IMR-90 (cell line): ENCODE measurements around the gene DERL3.

Source experiments
- BHLHE40 ChIP-seq: fragments of 150-350 bp; IDR thresholded peaks from 2 replicates; pipeline ENCODE4 v1.6.1; 2016; ENCODE audit warnings: mild to moderate bottlenecking, low read depth, low read length
- CEBPB ChIP-seq: IDR thresholded peaks from 2 replicates; pipeline ENCODE4 v1.6.1; 2012; ENCODE audit warnings: low read depth, low read length, improper control_type of control experiment
- CHD1 ChIP-seq: IDR thresholded peaks from 2 replicates; pipeline ENCODE4 v1.6.1; 2012; ENCODE audit warnings: low read depth, low read length, improper control_type of control experiment
- CTCF ChIP-seq: conservative IDR thresholded peaks from 2 replicates; pipeline ENCODE4 v1.5.1; 2012; ENCODE audit warnings: mild to moderate bottlenecking, low read depth, low read length, improper control_type of control experiment
- ELK1 ChIP-seq: fragments of 150-350 bp; IDR thresholded peaks from 2 replicates; pipeline ENCODE4 v1.6.1; 2016; ENCODE audit warnings: low read depth, mild to moderate bottlenecking, low read length, moderate library complexity, borderline replicate concordance
- FOS ChIP-seq: fragments of 150-350 bp; IDR thresholded peaks from 2 replicates; pipeline ENCODE4 v1.6.1; 2016; ENCODE audit warnings: low read depth, low read length
- MAFK ChIP-seq: IDR thresholded peaks from 2 replicates; pipeline ENCODE4 v1.6.1; 2012; ENCODE audit warnings: low read depth, low read length, improper control_type of control experiment
- MXI1 ChIP-seq: IDR thresholded peaks from 2 replicates; pipeline ENCODE4 v1.6.1; 2012; ENCODE audit warnings: low read depth, mild to moderate bottlenecking, low read length, moderate library complexity, borderline replicate concordance
- POLR2A ChIP-seq: IDR thresholded peaks from 2 replicates; pipeline ENCODE4 v1.6.1; 2012; ENCODE audit warnings: mild to moderate bottlenecking, low read depth, low read length
- RAD21 ChIP-seq: IDR thresholded peaks from 2 replicates; pipeline ENCODE4 v1.6.1; 2012; ENCODE audit warnings: low read length, improper control_type of control experiment
- RCOR1 ChIP-seq: IDR thresholded peaks from 2 replicates; pipeline ENCODE4 v1.6.1; 2012; ENCODE audit warnings: mild to moderate bottlenecking, low read length, improper control_type of control experiment; ENCODE audit not compliant: insufficient replicate concordance
- RFX5 ChIP-seq: IDR thresholded peaks from 2 replicates; pipeline ENCODE4 v1.8.0; 2012; ENCODE audit warnings: low read depth, mild to moderate bottlenecking, low read length, moderate library complexity
- SMC3 ChIP-seq: fragments of 150-350 bp; IDR thresholded peaks from 2 replicates; pipeline ENCODE4 v1.6.1; 2016; ENCODE audit warnings: low read depth, mild to moderate bottlenecking, antibody characterized with exemption, low read length, moderate library complexity
- USF2 ChIP-seq: fragments of 150-350 bp; IDR thresholded peaks from 2 replicates; pipeline ENCODE4 v1.6.1; 2017; ENCODE audit warnings: mild to moderate bottlenecking, antibody characterized with exemption, low read length, low read depth

- no peak for TF ChIP-seq CTCF
- TF ChIP-seq RAD21: no peak
- no peak for TF ChIP-seq RCOR1
- TF ChIP-seq SMC3: no peak
- TF ChIP-seq ELK1: no peak
- TF ChIP-seq USF2: no peak
- no peak for TF ChIP-seq BHLHE40
- no peak for TF ChIP-seq POLR2A
- TF ChIP-seq MXI1: no peak
- no peak for TF ChIP-seq CEBPB
- TF ChIP-seq RFX5: no peak
- TF ChIP-seq FOS: no peak
- no peak for TF ChIP-seq CHD1
- no peak for TF ChIP-seq MAFK
Observed at GRCh38 chr22:23877566-23877965, 38.8 kb upstream of the DERL3 start.
